Neuronal stem cell (in vitro differentiated cells): ENCODE data around the gene PPP2CA.

Source experiments
- DNase-seq: peaks from one replicate; pipeline ENCODE4 v3.0.0-alpha.2; 2013; ENCODE audit warnings: low spot score
- H2AFZ ChIP-seq: one replicate; pipeline ENCODE4 v1.6.1; 2013; ENCODE audit warnings: mild to moderate bottlenecking, low read length, inconsistent platforms
- H2AK5ac ChIP-seq: 2 replicates; pipeline ENCODE4 v1.6.1; 2013; ENCODE audit warnings: low read depth, mild to moderate bottlenecking, inconsistent platforms, low read length, moderate library complexity, mixed read lengths
- H2BK120ac ChIP-seq: 2 replicates; pipeline ENCODE4 v1.6.1; 2013; ENCODE audit warnings: low read depth, mild to moderate bottlenecking, inconsistent platforms, low read length, moderate library complexity, mixed read lengths
- H2BK12ac ChIP-seq: one replicate; pipeline ENCODE4 v1.6.1; 2013; ENCODE audit warnings: low read length, inconsistent platforms
- H2BK15ac ChIP-seq: 2 replicates; pipeline ENCODE4 v1.6.1; 2013; ENCODE audit warnings: mild to moderate bottlenecking, low read length, inconsistent platforms, mixed read lengths
- H2BK5ac ChIP-seq: one replicate; pipeline ENCODE4 v1.6.1; 2013; ENCODE audit warnings: inconsistent platforms, mild to moderate bottlenecking, low read length, moderate library complexity
- H3K14ac ChIP-seq: one replicate; pipeline ENCODE4 v1.6.1; 2013; ENCODE audit warnings: low read length, inconsistent platforms
- H3K18ac ChIP-seq: 2 replicates; pipeline ENCODE4 v1.6.1; 2013; ENCODE audit warnings: low read length, inconsistent platforms
- H3K23ac ChIP-seq: 2 replicates; pipeline ENCODE4 v1.6.1; 2013; ENCODE audit warnings: low read depth, mild to moderate bottlenecking, mixed read lengths, low read length, inconsistent platforms; ENCODE audit not compliant: poor library complexity
- H3K27ac ChIP-seq: replicated peaks from 3 replicates; pipeline ENCODE4 v1.5.1; 2013; ENCODE audit warnings: low read length, inconsistent platforms
- H3K27me3 ChIP-seq, 3 experiments: 2 replicates each; pipeline ENCODE4 v1.6.1; 2013; ENCODE audit warnings: low read length in 3 of 3, mild to moderate bottlenecking in 2 of 3, inconsistent platforms in 1 of 3, low read depth in 1 of 3, mixed read lengths in 1 of 3, moderate library complexity in 1 of 3; ENCODE audit not compliant: control insufficient read depth in 3 of 3, insufficient read depth in 3 of 3
- H3K36me3 ChIP-seq, 2 donors: replicated peaks in 1 of 2; 2 replicates each; pipeline ENCODE4 v1.6.1; 2013; ENCODE audit warnings: low read length in 2 of 2; ENCODE audit not compliant: control insufficient read depth in 2 of 2, insufficient read depth in 2 of 2
- H3K4ac ChIP-seq: 2 replicates; pipeline ENCODE4 v1.6.1; 2013; ENCODE audit warnings: inconsistent platforms, mild to moderate bottlenecking, low read length, moderate library complexity
- H3K4me1 ChIP-seq, 2 donors: 1 replicate in 1 of 2; 2 replicates in 1 of 2; pipeline ENCODE4 v1.6.1; 2013; ENCODE audit warnings: low read length in 2 of 2, low read depth in 1 of 2; ENCODE audit not compliant: control insufficient read depth in 2 of 2, insufficient read depth in 1 of 2
- H3K4me2 ChIP-seq: one replicate; pipeline ENCODE4 v1.6.1; 2013; ENCODE audit warnings: mild to moderate bottlenecking, low read length, inconsistent platforms; ENCODE audit not compliant: insufficient read depth, poor library complexity, severe bottlenecking
- H3K4me3 ChIP-seq, 2 donors: 2 replicates each; pipeline ENCODE4 v1.5.1; 2013; ENCODE audit warnings: low read length in 2 of 2, mild to moderate bottlenecking in 2 of 2, inconsistent platforms in 1 of 2, moderate library complexity in 1 of 2
- H3K79me1 ChIP-seq: one replicate; pipeline ENCODE4 v1.6.1; 2013; ENCODE audit warnings: low read depth, mild to moderate bottlenecking, inconsistent platforms, low read length, moderate library complexity
- H3K9ac ChIP-seq: one replicate; pipeline ENCODE4 v1.6.1; 2013; ENCODE audit warnings: mild to moderate bottlenecking, low read depth, low read length, inconsistent platforms; ENCODE audit not compliant: poor library complexity
- H3K9me3 ChIP-seq, 2 donors: replicated peaks in 1 of 2; 2 replicates each; pipeline versions ENCODE3 to v1.6.1; 2013; ENCODE audit warnings: low read length in 2 of 2, mild to moderate bottlenecking in 2 of 2, inconsistent platforms in 1 of 2, low read depth in 1 of 2, mixed read lengths in 1 of 2, moderate library complexity in 1 of 2; ENCODE audit not compliant: control insufficient read depth in 2 of 2, insufficient read depth in 1 of 2
- H4K8ac ChIP-seq: one replicate; pipeline ENCODE4 v1.6.1; 2013; ENCODE audit warnings: low read depth, mild to moderate bottlenecking, inconsistent platforms, low read length, moderate library complexity
- H4K91ac ChIP-seq: one replicate; pipeline ENCODE4 v1.6.1; 2013; ENCODE audit warnings: low read length, low read depth, mild to moderate bottlenecking, inconsistent platforms; ENCODE audit not compliant: poor library complexity
- WGBS, 2 donors: extraction: QIAGEN DNeasy Blood & Tissue Kit; methylation state at CpG; one replicate each; pipeline ENCODE4 v1.1.7; 2013; ENCODE audit warnings: missing lambda C conversion rate in 2 of 2, mixed read lengths in 1 of 2; ENCODE audit not compliant: insufficient read length in 2 of 2, insufficient replicate concordance in 1 of 2; ENCODE audit errors: extremely low coverage in 2 of 2; 5-methylcytosine and 5-hydroxymethylcytosine counted together

Gene PPP2CA

GRCh38 chr5:134151723-134152122 is 74.2 kb downstream of the PPP2CA start:
- Histone ChIP-seq H4K91ac (no peak overlapping the region), H2AK5ac (no peak overlapping the region), H3K14ac (no peak overlapping the region), H3K9ac (no peak overlapping the region), H3K4me2 (no peak overlapping the region), H3K23ac (no peak overlapping the region), H3K27ac (no peak overlapping the region), H2BK120ac (no peak overlapping the region), H3K9me3 (no peaks in the 10 kb centered on the region), H3K4ac (no peak overlapping the region), H3K36me3 (peaks cover 31 to 97% of the 10 kb centered on the region in 2 donors), H3K18ac (no peak overlapping the region), H2BK5ac (no peak overlapping the region), H3K4me1 (no peaks in the 10 kb centered on the region), H2BK15ac (no peak overlapping the region), H2AFZ (no peak overlapping the region), H3K79me1 (no peaks in the 10 kb centered on the region), H3K4me3 (no peak overlapping the region), H2BK12ac (no peak overlapping the region), H4K8ac (no peak overlapping the region), H3K27me3 (no peaks in the 10 kb centered on the region)
- WGBS, 2 donors = no CpG with 5 or more reads among the region's 3 CpGs
- DNase-seq = no peak

- H4K8ac ChIP-seq = no peak overlapping the region
- no peak overlapping the region for H3K4ac ChIP-seq
- no peaks in the 10 kb centered on the region for H3K27me3 ChIP-seq
- no peak overlapping the region for H3K4me3 ChIP-seq
- no peak overlapping the region for H3K4me2 ChIP-seq
- H2BK12ac ChIP-seq = no peak overlapping the region
- no peak overlapping the region for H3K9ac ChIP-seq
- no peak overlapping the region for H3K18ac ChIP-seq
- H3K14ac ChIP-seq = no peak overlapping the region
- no peak for DNase-seq
- no peak overlapping the region for H2BK5ac ChIP-seq
- WGBS, 2 donors = no CpG with 5 or more reads among the region's 4 CpGs
- no peak overlapping the region for H4K91ac ChIP-seq
- H3K79me1 ChIP-seq = peaks cover 7% of the 10 kb centered on the region
- no peak overlapping the region for H3K27ac ChIP-seq
- H3K23ac ChIP-seq = no peak overlapping the region
- H2AK5ac ChIP-seq = no peak overlapping the region
- no peaks in the 10 kb centered on the region for H3K4me1 ChIP-seq
- H3K9me3 ChIP-seq = no peaks in the 10 kb centered on the region
- H2BK15ac ChIP-seq = no peak overlapping the region
- H2AFZ ChIP-seq = no peak overlapping the region
- H2BK120ac ChIP-seq = no peak overlapping the region
- H3K36me3 ChIP-seq = peaks cover 36 to 95% of the 10 kb centered on the region in 2 donors
These were observed 76.1 kb downstream of the PPP2CA start for GRCh38 chr5:134149571-134150303.

GRCh38 chr5:134148986-134149539 is 76.8 kb downstream of the PPP2CA start:
- no CpG with 5 or more reads among the region's 6 CpGs for WGBS, 2 donors
- no peak for DNase-seq

GRCh38 chr5:134148316-134148715 is 77.6 kb downstream of the PPP2CA start:
- H2AFZ ChIP-seq = no peak overlapping the region
- no peak overlapping the region for H2BK120ac ChIP-seq
- no peak overlapping the region for H4K91ac ChIP-seq
- H3K4ac ChIP-seq = no peak overlapping the region
- H3K9me3 ChIP-seq = no peaks in the 10 kb centered on the region
- no peak overlapping the region for H3K27ac ChIP-seq
- H2AK5ac ChIP-seq = no peak overlapping the region
- H2BK12ac ChIP-seq = no peak overlapping the region
- whole genome bisulfite sequencing, 2 donors = no CpG with 5 or more reads among the region's 2 CpGs
- H3K27me3 ChIP-seq = no peaks in the 10 kb centered on the region
- H3K18ac ChIP-seq = no peak overlapping the region
- H3K14ac ChIP-seq = no peak overlapping the region
- H2BK5ac ChIP-seq = no peak overlapping the region
- no peak for DNase-seq
- H3K4me1 ChIP-seq = no peaks in the 10 kb centered on the region
- H3K9ac ChIP-seq = no peak overlapping the region
- no peak overlapping the region for H4K8ac ChIP-seq
- peaks cover 7% of the 10 kb centered on the region for H3K79me1 ChIP-seq
- no peak overlapping the region for H3K23ac ChIP-seq
- no peak overlapping the region for H2BK15ac ChIP-seq
- H3K36me3 ChIP-seq = peaks cover 41 to 97% of the 10 kb centered on the region in 2 donors
- H3K4me3 ChIP-seq = no peak overlapping the region
- H3K4me2 ChIP-seq = no peak overlapping the region

More at GRCh38 chr5:134148986-134149539, 76.8 kb downstream of the PPP2CA start:
- Histone ChIP-seq H3K4me1 (no peaks in the 10 kb centered on the region), H3K36me3 (peaks cover 39 to 97% of the 10 kb centered on the region in 2 donors), H3K14ac (no peak overlapping the region), H2AK5ac (no peak overlapping the region), H3K18ac (no peak overlapping the region), H2BK5ac (no peak overlapping the region), H4K91ac (no peak overlapping the region), H2AFZ (no peak overlapping the region), H2BK120ac (no peak overlapping the region), H3K27me3 (no peaks in the 10 kb centered on the region), H3K9ac (no peak overlapping the region), H3K9me3 (no peaks in the 10 kb centered on the region), H3K79me1 (peaks cover 7% of the 10 kb centered on the region), H2BK15ac (no peak overlapping the region), H3K23ac (no peak overlapping the region), H4K8ac (no peak overlapping the region), H3K4me3 (no peak overlapping the region), H2BK12ac (no peak overlapping the region), H3K27ac (no peak overlapping the region), H3K4me2 (no peak overlapping the region), H3K4ac (no peak overlapping the region)
